HEK293 (cell line): ENCODE data around the gene PIP4K2A.

Experiments used
- CTCF ChIP-seq: fragments of 450-650 bp; formaldehyde crosslinking; IDR thresholded peaks from 2 replicates; pipeline ENCODE4 v1.5.1; 2016; ENCODE audit warnings: missing biosample characterization, missing genetic modification characterization
- ZNF530 ChIP-seq: fragments of 450-650 bp; formaldehyde crosslinking; IDR thresholded peaks from 2 replicates; pipeline ENCODE4 v1.5.1; 2016; ENCODE audit warnings: low read depth, missing biosample characterization, missing genetic modification characterization
- ZNF549 ChIP-seq: fragments of 450-650 bp; IDR thresholded peaks from 2 replicates; pipeline ENCODE4 v1.5.1; 2018; ENCODE audit warnings: missing biosample characterization, missing genetic modification characterization, mild to moderate bottlenecking, inconsistent platforms, moderate library complexity

GRCh38 chr10:22552888-22553378 is 161.4 kb downstream of the PIP4K2A start:
- TF ChIP-seq CTCF (tag by site-specific recombination) (no peak), ZNF549 (tag by site-specific recombination) (no peak), ZNF530 (tag by site-specific recombination) (no peak)
